ENCODE data around the gene CLASRP.

Gene CLASRP

GRCh38 chr19:45087531-45087930 is 48.7 kb downstream of the CLASRP start:
- no peak for DNase-seq

DNA sequence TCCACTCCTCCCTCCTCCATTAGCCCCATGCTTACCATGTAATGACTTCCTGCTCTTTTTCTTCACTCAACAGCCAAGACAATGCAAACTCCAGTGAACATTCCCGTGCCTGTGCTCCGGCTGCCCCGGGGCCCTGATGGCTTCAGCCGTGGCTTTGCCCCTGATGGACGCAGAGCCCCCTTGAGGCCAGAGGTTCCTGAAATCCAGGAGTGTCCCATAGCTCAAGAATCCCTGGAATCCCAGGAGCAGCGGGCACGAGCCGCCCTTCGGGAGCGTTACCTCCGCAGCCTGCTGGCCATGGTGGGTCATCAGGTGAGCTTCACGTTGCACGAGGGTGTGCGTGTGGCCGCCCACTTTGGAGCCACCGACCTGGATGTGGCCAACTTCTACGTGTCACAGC is 51.2 kb downstream of the CLASRP start:
- DNase-seq, result no peak

DNA sequence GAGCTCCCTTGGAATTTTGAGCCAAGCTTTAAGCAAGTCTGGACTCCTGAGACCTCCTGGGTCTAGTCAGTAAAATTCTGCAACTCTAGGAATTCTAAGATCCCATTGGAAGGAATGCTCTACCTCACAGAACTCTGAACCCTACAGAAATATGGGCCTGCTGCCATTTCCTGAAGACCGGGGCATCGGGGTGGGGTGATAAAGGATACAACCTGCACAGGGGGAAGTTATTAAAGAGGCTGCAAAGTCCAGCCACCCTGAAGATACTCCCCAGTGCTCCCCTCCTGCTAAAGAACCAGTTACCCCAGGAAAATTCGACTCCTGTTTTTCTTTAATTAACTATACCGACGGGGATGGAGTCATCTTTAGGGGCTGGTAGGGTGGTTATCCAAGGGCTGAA is 51.8 kb downstream of the CLASRP start:
- DNase-seq, result no peak

DNA sequence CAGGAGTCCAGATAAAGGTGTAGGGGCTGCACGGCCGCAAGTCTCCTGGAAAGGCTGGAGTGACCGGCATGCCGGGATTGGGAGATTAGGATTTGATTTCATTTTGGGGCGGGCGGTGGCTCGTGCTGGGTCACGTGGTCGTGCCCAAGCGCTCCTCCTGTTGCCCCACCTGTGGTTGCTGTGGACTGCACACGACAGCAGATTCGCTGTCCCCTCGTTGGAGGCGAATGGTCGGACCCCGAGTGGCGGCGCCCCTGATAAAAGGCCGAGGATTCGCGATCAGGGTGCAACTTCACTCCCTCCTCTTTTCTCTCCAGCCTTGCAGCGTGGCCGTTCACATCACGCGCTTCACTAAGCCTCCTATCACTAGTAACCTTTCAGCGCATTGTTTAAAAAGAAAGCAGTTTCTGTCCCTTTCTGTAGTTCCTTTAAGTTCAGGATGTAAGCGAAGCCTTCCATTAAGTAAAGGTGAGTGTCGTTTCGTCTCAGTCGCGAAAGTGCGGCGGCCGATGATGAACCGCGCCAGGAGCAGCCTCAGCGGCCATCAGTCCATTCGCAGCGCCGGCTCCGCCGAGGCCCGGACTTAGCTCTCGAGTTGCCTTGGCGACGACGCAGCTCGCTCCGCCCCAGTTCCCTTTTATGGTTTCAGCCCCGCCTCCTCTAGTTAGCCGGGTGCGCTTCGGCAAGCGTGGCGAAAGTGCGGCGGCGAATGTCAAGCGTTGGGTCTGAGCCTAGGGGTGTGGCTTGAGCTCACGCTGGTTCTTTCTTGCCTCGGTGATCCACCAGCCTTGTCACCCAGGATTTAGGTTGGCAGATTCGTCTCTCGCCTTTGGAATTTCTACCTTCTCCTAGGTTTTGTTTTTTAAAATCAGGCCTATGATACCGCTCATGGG is 52.4 kb downstream of the CLASRP start:
- peak; percentile 97 for DNase-seq

GRCh38 chr19:45092747-45093678 is 54.2 kb downstream of the CLASRP start, which contains the start of gene PPP1R37:
TSS of gene PPP1R37 (plus strand) at chr19:45093179. CDS start at chr19:45093326, 147 bp downstream.
- DNase-seq, result peak; percentile 96

DNA sequence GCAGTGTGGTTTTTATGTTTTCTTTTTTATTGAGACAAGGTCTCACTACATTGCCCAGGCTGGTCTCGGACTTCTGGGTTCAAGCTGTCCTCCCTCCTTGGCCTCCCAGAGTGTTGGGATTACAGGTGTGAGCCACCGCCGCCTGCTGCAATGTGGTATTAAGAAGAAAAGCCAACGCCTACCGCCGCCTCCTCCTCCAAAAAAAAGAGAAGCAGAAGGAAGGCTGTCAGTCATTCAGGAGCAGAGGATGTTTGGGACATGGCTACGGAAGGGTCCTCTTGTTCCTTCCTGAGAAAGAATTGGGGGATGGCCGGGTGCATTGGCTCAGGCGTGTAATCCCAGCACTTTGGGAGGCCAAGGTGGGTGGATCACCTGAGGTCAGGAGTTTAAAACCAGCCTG is 55.3 kb downstream of the CLASRP start:
- DNase-seq, result no peak

DNA sequence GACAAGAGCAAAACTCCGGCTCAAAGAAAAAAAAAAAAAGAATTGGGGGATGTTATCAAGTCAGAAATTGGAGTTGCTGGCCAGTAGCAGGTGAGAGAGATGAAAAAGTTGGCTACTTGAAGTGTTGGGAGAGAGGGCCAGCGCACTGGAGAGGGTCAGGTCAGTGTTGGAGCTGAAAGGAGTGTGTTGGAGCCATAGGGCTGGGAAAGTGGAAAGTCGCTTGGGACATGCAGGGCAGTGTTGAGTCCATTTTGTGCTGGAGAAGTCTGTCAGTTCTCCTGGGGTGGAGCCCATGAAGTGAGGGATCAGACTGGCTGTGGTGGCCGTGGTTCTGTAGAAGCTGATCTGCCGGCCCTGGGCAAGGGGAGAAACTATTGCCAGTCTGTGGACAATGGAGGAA is 55.9 kb downstream of the CLASRP start:
- no peak for DNase-seq

DNA sequence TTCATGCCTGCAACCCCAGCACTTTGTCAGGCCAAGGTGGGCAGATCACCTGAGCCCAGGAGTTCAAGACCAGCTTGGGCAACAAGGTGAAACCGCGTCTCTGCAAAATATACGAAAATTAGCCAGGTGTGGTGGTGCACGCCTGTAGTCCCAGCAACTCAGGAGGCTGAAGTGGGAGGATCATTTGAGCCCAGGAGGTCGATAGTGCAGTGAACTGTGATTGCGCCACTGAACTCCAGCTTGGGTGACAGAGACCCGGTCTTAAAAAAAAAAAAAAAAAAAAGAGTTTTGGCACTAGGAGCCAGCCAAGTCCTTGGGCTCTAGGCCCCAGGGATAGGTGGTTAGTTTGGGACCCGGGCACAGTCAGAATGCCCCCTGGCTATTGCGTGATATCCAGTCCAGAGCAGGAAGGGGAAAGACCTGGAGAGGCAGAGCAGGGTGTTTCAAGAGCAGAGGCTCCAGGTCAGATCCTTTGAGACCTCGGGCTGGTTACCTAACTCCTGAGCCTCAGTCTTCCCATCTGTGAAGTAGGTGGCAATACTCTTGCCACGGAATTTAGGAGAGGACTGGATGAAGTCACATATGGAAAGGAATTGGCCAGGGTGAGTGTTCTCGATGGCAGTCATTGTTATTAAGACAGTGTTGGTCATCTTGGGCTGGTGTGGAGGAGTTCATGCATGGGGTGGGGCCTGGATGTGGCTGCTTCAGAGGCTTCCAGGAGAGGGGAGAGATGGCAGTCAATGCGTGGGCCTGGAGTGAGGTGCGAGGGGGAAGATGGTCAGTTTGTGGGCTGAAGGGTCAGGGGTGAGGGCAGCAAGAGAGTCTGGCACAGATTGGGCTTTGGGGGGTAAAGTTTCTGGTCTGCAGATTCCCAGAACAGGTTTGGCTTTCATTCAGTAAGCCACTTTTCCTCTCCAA is 56.9 kb downstream of the CLASRP start:
- no peak for DNase-seq

GRCh38 chr19:45096700-45097099 is 57.9 kb downstream of the CLASRP start:
- no peak for DNase-seq

DNA sequence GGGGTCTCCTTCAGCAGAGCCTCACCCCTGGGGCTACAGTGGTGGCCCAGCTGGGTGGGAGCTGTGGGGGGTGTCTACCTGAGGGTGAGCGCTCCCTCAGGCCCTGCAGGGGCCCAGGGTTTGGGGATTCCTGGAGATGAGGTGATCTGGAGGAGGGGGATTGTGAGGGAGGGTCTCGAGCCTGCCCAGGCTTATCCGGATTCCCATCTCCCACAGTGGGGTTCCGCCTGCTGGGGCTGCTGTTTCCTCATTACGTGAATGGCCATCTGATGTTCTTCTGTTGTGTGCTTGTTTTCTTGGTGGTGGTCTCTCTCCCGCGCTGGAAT is 58.6 kb downstream of the CLASRP start:
- DNase-seq, result no peak

DNA sequence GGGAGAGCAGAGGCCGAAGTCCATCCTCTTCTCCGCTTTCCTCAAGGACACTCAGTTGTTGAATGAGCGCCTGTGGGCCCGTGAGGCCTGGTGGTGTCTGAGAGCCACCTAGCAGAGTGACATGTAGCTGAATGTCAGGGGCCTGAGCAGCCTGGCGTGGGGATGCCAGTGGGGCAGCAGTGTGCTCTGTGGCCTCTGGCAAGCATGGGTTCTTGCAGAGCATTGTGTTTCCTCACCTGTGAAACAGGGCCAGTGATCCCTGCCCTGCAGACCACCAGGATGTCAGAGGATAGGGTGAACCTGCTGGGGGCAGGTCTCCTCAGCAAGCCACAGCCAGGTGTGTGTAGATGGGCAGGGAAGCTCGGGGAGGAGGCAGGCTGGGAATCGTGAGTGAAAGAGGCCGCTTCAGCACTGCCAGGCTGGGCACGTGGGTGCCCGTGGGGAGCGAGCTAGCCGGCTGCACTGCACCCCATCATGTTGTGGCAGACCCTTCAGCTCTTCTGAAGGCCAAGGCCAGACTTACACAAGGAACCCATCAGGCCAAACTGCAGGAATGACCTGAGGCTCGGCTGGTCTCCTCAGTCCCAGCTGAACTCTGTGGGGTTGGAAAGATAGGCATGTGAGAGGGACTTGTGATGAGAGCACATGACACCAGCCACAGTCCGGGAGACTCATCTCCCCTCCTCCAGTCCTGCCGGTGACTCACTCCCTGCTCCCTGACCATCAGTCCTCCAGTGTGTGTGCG is 59.1 kb downstream of the CLASRP start:
- no peak for DNase-seq

DNA sequence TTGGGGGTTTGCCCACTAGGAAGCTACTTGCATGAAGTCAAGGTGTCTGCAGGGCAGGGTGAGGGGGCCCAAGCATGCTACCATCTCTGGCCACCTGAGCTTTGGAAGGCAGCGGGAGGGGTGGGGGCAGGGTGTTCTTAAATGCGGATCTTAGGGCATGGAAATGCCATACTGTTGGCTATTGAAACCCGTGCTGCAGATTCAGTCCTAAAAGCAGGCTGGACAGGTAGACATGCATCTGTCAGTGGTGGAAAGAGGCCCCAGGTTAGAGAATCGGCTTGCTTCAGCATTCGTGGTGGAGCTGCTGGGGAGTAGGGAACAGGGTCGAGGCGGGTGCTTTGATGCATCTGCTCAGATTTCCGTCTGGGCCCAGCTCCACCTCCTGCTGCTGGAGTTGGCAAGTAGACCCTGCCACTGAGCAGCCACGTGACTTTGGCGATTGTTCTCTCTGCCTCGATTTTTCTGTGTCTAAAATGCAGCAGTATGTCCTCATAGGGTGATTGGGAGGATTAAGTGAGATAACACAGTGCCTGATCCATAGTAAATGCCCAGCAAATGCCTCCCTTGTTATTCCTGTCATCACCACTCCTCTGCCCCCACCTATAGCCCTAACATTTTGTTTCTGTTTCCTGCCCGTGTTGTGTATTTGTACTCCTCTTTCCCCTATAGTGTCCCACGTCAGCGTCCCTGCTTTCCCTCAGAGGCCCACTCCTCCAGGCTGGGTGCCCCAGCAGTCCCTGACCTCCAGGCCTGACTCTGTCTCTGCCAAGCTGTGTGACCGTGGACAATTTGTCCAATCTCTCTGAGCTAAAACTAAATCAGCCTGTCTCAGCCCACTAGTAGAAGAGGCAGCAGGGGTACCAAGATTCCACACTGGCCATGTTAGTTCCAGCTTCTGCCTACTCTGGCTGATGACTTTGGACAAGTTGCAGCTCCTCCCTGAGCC is 59.9 kb downstream of the CLASRP start:
- DNase-seq, result no peak

- DNase-seq, result no peak
Measured at GRCh38 chr19:45099467-45100191, 60.8 kb downstream of the CLASRP start.

DNA sequence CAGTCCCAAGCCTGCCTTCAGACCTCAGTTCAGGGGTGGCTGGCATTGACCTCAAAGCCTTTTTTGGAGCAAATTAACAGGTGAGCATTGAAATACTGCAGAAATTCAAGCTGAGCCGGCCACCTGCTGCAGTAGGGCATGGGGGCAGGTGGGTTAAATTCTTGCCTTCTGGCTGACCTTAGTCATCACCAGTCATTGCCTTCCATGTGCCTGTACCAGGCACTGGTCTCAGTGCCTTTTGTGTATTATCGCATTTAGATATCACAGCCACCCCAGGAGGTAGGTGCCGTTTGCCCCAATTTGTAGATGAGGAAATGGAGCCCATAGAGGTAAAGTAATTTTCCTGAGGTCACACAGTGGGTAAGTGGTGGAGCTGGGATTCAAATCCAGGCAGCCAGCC is 61.4 kb downstream of the CLASRP start:
- no peak for DNase-seq

DNA sequence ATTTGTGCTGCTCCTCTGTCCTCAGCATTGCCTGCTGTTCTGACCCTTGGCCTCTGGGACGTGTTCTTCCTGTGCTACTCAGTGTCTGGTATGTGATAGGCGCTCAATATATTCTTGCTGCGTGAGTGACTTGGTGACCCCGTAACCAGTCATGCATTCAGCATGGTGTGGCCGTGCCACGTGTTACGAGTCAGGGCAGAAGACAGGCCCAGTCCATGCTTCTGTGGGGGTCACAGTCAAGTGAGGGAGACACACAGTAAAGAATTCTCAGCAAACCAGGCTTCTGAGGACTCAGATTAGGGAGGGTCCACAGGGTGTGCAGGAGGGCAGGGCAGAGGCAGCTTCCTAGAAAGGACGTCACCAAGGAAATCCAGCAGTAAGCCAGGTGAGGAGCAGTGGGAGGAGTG is 62.0 kb downstream of the CLASRP start:
- DNase-seq, result no peak

DNA sequence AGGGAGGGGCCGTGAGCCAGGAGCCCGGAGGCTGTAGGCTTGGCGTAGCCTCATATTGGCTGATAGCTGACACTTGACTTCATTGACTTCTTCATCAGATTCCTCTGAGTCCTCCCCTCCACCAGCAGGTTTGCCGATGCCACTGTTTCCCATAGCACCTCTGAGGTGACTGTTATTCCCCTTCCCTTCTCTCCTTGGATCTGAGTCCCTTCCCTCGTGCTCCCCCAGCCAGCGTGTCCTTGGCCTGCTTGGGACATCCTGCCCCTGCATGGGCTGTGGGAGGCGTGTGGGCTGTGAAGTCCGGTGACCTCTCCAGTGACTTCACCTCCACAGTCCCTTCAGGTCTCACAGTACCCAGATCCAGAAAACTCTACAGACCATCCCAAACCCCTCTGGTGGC is 63.0 kb downstream of the CLASRP start:
- DNase-seq, result no peak

DNA sequence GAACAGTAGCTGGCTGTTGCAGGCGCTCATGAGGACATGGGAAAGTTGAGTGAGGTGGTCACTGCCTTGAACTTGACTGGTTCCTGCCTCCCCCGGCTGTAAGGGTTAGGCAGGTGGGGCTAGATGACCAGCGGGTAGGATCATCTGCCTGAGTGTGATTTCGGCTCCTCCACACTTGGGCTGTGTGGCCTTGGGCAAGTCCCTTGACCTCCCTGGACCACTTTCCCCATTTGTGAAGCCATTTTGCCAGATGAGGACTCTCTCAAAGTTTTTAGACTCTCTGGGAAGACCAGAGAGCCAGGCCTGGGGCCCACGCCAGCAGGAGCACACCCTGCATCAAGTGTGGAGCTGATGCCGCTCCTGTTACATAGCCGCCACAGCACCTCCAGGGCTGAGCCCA is 63.6 kb downstream of the CLASRP start:
- DNase-seq, result no peak

DNA sequence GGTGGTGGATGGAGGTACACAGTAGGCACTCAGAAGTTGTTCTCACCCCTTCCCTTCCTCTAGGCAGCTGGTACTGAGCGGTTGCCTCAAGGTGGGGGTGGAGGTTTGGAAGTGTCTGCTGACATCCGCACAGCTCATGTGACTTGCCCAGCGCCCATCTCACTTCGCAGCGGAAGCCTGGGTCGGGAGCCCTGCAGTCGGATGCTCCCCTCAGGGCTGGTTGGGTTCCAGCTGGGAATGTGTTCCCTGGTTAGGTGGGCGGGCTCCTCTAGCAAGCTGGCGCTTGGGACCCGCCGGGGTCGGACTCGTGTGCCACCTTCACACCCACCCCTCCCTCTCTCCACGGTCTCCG is 64.3 kb downstream of the CLASRP start:
- DNase-seq, result no peak

DNA sequence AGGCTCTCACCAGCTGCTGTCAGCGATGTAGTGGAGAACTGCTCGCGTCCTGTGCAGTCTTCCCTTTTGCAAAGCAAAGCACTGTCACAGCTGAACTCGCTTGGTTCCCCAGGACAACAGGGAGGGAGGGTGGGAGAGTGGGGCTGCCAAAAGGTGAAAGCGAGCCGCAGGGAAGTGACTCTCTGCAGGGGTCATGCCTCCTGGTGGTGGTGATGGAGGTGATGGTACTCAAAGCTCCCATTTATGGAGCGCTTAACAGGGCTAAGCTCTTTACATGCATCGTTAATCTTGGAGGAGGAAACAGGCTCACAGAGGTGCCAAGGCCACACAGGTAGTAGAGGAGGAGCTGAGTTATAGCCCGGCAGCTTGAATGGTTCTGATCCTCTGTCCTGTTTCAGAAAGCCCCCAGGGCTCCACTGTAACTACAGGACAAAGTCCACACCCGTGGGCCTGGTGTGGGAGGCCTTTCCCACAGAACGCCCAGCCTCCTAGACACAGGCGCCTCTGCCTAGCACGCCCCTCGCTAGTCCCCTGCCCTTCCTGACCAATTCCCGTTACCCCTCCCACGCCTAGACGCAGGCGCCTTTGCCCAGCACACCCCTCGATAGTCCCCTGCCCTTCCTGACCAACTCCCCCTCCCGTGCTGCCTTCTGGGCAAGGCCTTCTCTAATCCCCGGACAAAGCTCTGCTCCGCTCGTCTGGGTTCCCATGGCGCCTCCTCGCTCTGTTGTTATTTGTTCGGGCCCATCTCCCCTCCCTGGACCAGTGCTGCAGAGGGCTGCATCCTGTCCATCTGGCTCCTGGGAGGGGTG is 64.9 kb downstream of the CLASRP start:
- DNase-seq, result peak; percentile 85

Data from DMS153 (cell line).